GM23248 (cell line): ENCODE results near the gene PTPN21.

Source experiments
- EZH2 ChIP-seq: fragments of 200-600 bp; sonication (generic); IDR thresholded peaks from 2 replicates; pipeline ENCODE4 v1.6.1; 2018; ENCODE audit warnings: antibody characterized with exemption, mild to moderate bottlenecking; ENCODE audit not compliant: insufficient read depth, poor library complexity, severe bottlenecking
- EZH2phosphoT487 ChIP-seq: fragments of 200-600 bp; sonication (generic); IDR thresholded peaks from 2 replicates; pipeline ENCODE4 v1.6.1; 2018; ENCODE audit warnings: antibody characterized with exemption, moderate library complexity, mild to moderate bottlenecking, low read depth; ENCODE audit not compliant: insufficient read depth

GRCh38 chr14:88437658-88438057 lies 117.1 kb downstream of the PTPN21 start:
- TF ChIP-seq EZH2 (no peak), EZH2phosphoT487 (no peak)
